H1 (cell line): ENCODE results near the gene KBTBD12. TPM values are rescaled to one million over a fixed set of nuclear protein-coding genes. Genes with fewer than 3 reads are reported as not detected.

Experiments used
- CHD7 ChIP-seq: fragments of 300-600 bp; sonication (generic); IDR thresholded peaks from 2 replicates; pipeline ENCODE4 v1.7.1; 2012; ENCODE audit warnings: low read length, moderate library complexity, mild to moderate bottlenecking, inconsistent platforms; ENCODE audit not compliant: insufficient replicate concordance
- E2F6 ChIP-seq: IDR thresholded peaks from 2 replicates; pipeline ENCODE4 v1.6.1; 2012; ENCODE audit warnings: inconsistent platforms
- polyA plus RNA-seq, 7 experiments: library from polyadenylated mRNA; depleted of rRNA in 3 of 7; stranded (reverse) in 5 of 7; unstranded in 2 of 7; fragments of >200 nt in 5 of 7; fragments of 200-250 nt in 2 of 7; gene quantifications; 1 replicate in 5 of 7; 2 replicates in 1 of 7; 4 replicates in 1 of 7; pipeline versions ENCODE4 v1.2.1 to v1.2.3, GENCODE V29; 2011 to 2013; ENCODE audit warnings: missing spikeins in 2 of 7, mixed read lengths in 2 of 7
- total RNA-seq: library from RNA; stranded (reverse); fragmentation: NEBNext Ultra II Directional; extraction: Animal tissue kit (Norgen Biotek cat#: 25700); gene quantifications from 2 replicates; pipeline ENCODE4 v1.2.1, GENCODE V29; 2021

KBTBD12 gene
- total and polyA plus RNA-seq, 2 of the 8 experiments (the other 6 are each of a cell fraction or from before 2014, with no cell fraction given) = 0.33 to 0.63 TPM

GRCh38 chr3:127887321-127887720, 27.7 kb upstream of the KBTBD12 start (continued):
- no peak for TF ChIP-seq CHD7
- no peak for TF ChIP-seq E2F6
